Measurements from ENCODE around the gene PHLDA1.
"Not testable (repeated sequence)": the region's sequence is repeated elsewhere in the genome, so short reads cannot be mapped to it uniquely, and the experiment has no call there.

The PHLDA1 gene

GRCh38 chr12:76018672-76019071 is 12.9 kb downstream of the PHLDA1 start:
- no peak for DNase-seq (ENCODE audit: low read depth)

DNA sequence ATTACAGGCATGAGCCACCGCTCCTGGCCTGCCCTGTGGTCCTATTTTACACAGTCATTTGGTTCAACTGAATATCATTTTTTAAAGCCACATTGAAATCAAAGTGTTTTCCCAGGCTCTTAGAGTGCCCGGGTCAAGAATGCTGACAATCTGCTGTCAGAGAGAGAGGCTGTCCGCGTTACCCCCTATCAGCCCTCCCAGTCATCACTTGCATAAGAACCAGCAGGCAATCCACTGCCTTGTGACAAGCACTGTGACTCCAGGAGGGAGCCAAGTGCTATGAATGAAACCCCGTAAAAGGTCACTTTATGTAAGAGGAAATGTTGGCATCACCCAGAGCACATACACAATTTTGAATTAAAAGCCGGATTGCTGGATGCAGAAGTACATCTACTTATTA is 13.5 kb downstream of the PHLDA1 start:
- no peak for DNase-seq (ENCODE audit: low read depth)

GRCh38 chr12:76014007-76014406 is 17.6 kb downstream of the PHLDA1 start:
- no peak for DNase-seq (ENCODE audit: low read depth)

GRCh38 chr12:76013603-76014002 is 18.0 kb downstream of the PHLDA1 start:
- no peak for DNase-seq (ENCODE audit: low read depth)

- no peak for DNase-seq (ENCODE audit: low read depth)
Measured at GRCh38 chr12:76012644-76013043, 18.9 kb downstream of the PHLDA1 start.

GRCh38 chr12:76010732-76011458 is 20.7 kb downstream of the PHLDA1 start:
- DNase-seq (ENCODE audit: low read depth) = no peak

DNA sequence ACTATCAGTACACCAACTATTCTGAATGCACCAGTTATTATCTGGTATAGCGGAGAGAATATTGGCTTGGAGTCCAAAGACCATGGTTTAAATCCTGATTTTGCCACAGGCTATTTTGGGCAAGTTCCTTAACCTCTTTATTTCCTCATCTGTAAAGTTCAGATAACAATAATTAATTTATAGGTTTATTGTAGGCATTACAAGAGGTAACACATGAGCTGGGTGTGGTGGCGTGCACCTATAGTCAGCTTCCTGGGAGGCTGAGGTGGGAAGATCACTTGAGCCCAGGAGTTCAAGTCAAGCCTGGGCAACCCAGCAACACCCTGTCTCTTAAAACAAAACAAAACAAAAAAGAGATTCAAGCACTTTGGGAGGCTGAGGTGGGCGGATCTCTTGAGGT is 23.1 kb downstream of the PHLDA1 start:
- no peak for DNase-seq (ENCODE audit: low read depth)

DNA sequence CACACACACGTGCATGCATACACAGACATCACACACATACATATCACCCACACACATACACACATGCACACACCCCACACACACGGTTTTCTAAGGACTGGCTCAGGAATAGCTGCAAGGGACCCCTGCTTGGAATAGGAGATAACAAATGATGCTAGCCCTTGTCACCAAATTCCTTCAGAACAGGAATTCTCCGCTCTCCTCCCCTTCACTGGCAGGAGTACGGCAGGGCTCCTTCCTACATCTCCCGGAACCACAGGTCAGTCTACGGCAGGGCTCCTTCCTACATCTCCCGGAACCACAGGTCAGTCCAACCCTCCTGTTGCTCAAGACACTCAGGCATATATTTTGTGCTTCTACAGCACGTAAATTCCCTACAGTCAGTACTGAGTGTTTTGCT is 23.9 kb downstream of the PHLDA1 start:
- DNase-seq (ENCODE audit: low read depth) = no peak

DNA sequence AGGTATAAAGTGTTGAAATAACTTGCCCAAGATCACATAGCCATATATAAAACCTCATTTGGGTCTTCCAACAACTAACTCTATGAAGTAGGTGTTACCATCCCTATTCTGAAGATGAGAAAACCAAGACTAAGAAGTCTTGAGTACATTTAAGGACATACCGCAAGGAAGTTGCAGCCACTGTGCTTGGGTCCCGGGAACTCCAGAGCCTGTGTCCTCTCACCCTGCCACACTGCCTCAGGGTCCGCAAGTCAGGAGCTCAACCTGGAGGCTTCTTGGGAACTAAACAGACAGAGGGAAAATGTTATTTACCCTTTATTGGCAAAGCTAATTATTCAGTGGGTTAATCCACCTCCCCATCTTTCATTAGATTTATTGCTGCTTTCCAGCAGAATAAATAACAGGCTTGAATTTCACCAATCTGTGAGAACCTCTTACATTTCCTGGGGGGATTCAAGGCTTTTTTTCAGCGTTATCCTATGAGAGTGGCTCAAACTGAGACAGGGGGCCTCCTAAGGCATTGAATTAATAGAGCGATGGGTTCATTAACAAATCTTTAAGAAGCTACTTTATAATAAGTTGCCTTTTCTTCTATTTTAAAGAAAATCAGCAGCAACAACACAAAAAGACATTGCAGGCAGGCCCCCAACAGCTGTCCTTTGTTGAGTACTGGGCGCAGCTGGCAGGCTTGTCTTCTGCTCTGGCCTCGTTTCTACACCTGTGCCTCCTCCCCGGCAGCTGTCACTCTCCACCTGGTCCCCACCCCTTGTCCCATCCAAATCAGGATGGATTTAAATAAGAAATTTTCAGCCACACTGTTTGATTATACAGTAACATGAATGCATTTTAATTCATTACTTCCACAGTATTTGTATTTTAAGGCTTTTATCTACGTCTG is 25.3 kb downstream of the PHLDA1 start:
- DNase-seq (ENCODE audit: low read depth) = no peak

DNA sequence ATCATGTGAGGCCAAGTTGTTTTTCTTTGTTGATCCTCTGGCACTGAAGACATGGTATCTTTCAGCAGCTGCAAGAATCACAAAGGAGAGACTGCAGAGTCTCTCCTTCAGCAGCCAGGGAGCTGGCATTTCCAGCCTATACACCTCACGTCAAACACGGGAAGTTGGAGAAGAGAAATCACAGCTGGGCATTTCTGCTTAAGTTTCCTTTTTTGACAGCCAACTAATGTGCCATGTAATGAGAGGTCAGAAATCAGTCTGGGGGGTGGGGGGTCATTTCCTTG is 28.3 kb downstream of the PHLDA1 start:
- DNase-seq (ENCODE audit: low read depth) = no peak

DNA sequence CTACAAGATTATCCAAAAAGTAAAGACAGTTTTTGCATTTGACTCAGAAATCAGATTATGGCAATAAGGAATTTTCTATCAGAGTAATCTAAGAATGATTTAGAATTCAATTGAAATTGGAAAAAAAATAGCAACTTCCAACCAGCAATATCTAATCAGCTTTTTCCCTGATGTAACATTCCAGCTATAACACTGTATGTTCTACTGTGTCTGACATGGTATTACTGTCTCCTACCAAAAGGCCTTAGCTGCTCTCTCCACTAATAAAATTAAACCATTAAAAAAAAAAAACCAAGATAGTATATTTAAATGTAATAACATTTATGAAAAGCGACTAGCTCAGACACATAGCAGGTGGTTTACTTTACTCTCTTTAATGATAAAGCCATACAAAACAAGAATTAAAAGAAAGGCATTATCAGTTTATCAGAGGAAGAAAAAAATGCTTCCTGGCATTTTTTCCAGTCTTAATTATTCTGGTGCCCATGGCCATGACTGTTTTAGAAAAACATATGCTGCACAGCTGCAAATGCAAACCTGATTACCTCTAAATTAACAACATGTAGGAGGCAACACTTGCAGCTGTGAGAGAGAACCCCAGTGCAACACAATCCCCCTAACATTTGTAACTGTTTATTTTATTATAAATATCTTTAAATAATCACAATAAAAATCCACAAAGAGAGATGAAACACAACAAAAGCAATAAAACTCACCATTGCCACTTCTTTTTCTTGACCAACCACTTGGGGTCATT is 28.8 kb downstream of the PHLDA1 start:
- DNase-seq (ENCODE audit: low read depth) = no peak

- no peak for DNase-seq (ENCODE audit: low read depth)
Measured at GRCh38 chr12:75998292-75999063, 33.1 kb downstream of the PHLDA1 start.

- no peak for DNase-seq (ENCODE audit: low read depth)
Measured at GRCh38 chr12:75997658-75998057, 33.9 kb downstream of the PHLDA1 start.

DNA sequence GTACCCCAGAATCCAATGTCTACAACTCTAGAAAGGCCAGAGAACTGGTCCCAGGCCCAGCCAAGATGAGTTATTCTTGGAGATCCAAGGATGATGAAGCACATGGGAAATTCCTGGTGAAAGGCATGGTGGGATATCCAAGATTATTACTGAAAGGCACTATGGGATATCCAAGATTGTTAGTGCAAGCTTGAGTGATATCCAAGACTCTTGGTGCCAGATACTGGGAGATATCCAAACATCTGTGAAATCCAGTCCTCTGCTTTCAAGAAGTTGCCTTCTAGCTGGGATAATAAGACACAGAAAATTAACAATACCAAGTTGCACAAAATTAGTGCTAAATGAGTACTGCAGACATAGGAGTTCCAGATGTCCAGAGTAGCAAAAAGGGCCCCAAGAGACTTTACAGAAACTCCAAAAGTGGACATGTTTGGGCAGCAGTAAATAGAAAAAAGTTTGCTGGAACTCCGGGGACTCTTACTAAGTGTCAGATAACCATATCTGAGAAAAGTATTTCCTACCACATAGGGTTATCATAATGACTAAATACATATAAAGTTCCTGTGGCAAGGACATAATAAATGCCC is 34.6 kb downstream of the PHLDA1 start:
- no peak for DNase-seq (ENCODE audit: low read depth)

DNA sequence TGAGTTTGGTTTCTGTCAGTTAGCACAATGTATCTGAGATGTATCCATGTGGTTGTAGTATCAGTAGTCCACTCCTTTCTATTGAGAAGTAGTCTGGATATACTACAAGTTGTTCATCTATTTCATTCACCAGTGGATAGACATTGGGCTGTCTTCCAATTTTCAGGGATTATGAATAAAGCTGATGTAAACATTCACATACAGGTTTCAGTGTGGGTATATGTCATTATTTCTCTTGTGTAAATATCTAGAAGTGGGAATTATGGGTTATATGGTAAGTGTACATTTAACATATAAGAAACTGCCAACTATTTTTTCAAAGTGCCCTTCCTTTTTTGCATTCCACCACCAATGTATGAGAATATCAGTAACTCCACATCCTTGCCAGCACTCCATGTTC is 35.9 kb downstream of the PHLDA1 start:
- DNase-seq (ENCODE audit: low read depth) = no peak

- DNase-seq (ENCODE audit: low read depth) = no peak
Measured at GRCh38 chr12:75994069-75994740, 37.4 kb downstream of the PHLDA1 start.

GRCh38 chr12:75991753-75992152 is 39.8 kb downstream of the PHLDA1 start:
- DNase-seq (ENCODE audit: low read depth) = no peak

DNA sequence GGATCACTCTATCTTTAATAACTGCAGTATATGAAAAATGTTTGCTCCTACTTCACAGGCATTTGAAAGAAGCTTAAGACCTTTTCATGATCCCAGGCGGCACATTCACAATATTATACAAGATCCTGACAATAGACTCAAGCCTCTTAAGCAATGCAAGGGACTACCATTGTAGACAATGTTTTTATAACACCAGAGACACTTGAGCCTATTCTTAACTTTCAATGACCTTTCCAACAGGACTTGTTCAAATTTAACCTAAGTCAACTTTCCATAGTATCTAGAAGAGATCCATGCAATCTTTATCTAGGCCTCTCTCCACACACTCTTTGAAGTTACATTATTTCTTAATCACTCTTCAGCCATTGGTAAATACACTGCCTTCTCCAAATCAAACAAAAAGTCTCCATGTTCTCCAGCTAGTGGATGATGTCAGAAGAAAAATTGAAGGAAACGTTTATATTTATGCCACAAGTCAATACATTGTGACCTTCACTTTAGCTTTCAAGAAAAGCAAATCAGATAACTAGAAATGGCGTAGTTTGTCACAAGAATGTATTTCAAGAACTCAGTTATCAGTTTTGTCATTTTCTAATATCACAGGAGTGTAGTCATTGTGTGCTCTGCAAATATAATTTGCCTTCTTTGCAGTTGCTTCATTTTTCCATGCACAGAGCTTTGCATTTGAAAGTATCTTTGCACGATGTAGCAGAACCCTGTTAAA is 41.2 kb downstream of the PHLDA1 start:
- DNase-seq (ENCODE audit: low read depth) = no peak

DNA sequence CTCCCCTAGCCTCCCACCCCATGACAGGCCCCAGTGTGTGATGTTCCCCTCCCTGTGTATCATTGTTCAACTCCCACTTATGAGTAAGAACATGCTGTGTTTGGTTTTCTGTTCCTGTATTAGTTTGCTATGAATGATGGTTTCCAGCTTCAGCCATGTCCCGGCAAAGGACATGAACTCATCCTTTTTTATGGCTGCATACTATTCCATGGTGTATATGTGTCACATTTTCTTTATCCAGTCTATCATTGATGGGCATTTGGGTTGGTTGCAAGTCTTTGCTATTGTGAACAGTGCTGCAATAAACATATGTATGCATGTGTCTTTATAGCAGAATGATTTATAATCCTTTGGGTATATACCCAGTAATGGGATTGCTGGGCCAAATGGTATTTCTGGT is 43.9 kb downstream of the PHLDA1 start:
- not testable (repeated sequence) for DNase-seq (ENCODE audit: low read depth)

DNA sequence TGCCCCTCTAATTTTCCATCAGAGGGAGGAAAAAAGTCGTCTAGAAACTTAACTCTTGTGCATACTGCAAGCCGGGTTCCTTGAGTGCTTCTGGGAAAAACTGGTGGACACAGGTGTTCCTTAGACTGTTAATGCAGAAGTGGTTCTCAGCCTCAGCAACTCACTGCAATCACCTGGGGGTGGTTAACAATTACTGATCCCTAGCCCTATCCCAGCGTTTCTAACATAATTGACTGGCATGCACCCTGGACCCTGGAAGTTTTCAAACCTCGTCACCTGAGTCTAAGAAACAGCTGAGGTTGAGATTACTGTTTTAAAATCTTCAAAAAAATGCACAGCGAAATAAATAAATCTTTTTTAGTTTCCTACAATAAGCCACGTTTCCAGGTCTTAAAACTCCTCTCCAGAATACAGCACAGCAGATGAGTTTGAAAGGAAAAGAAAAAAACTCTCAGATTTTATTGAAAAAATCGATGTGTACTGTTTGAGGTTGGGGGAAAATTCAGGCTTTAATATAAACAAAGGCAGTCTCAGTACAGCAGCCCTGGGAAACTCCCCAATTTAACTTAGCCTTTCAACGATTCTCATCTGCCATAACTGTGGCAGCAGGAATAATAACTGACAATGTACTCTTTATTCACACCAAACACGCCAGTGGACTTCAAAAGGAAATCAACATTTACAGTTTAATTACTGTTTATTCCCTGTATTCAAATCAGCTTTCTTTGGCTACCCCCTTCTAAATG is 45.4 kb downstream of the PHLDA1 start:
- no peak for DNase-seq (ENCODE audit: low read depth)

Data from activated gamma-delta T cell treated with anti-CD3 and anti-CD28 coated beads, Interleukin-2, amount 50 U/mL, for 16 hours (primary cell).